A549 (cell line): ENCODE measurements around the gene E4F1. TPM values are rescaled to one million over a fixed set of nuclear protein-coding genes. Genes with fewer than 3 reads are reported as not detected.

Source experiments
- ATAC-seq, 2 experiments: fragments of 200-7000 bp in 1 of 2; fragments of >200 bp in 1 of 2; cut with Nextera tagmentation in 1 of 2; cut with Tn5 transposase in 1 of 2; 3 replicates each; pipeline versions ENCODE4 v1.8.0 to v1.9.1; 2018 to 2020; ENCODE audit warnings: mild to moderate bottlenecking in 1 of 2, moderate library complexity in 1 of 2
- CTCF ChIA-PET: fragments of 300-600 bp; sonication (Branson Sonifier 250); formaldehyde crosslinking; extraction: SDS; loops from one replicate; lab custom pipeline; 2021; ENCODE audit warnings: antibody characterized with exemption, inconsistent platforms; lab: Yijun Ruan, JAX
- POLR2A ChIA-PET: fragments of 350-600 bp; formaldehyde crosslinking; extraction: SDS; loops from one replicate; lab custom pipeline; 2021; ENCODE audit warnings: antibody characterized with exemption, inconsistent platforms; lab: Yijun Ruan, JAX
- DNase-seq, 2 experiments: peaks; one replicate each; pipeline versions ENCODE4 v3.0.0 to v3.0.0-alpha.2; 2011 to 2016; ENCODE audit warnings: low read depth in 1 of 2, low spot score in 1 of 2
- FAIRE-seq: peaks from 2 replicates; lab custom pipeline; 2011; peaks lifted over from hg19 to GRCh38; lab: Jason Lieb, UNC
- H3K27ac ChIP-seq, 2 experiments: fragments of >200 bp; sonication (Bioruptor Twin); formaldehyde crosslinking; 3 replicates each; pipeline ENCODE4 v1.5.1; 2016 to 2017
- H3K4me1 ChIP-seq: fragments of >200 bp; sonication (Bioruptor Twin); formaldehyde crosslinking; 3 replicates; pipeline ENCODE4 v1.6.1; 2016
- H3K4me2 ChIP-seq: fragments of >200 bp; sonication (Bioruptor Twin); formaldehyde crosslinking; 3 replicates; pipeline ENCODE4 v1.6.1; 2016
- H3K4me3 ChIP-seq: fragments of >200 bp; sonication (Bioruptor Twin); formaldehyde crosslinking; 3 replicates; pipeline ENCODE4 v1.5.1; 2016
- H3K9me3 ChIP-seq: fragments of >200 bp; sonication (Bioruptor Twin); formaldehyde crosslinking; 3 replicates; pipeline ENCODE4 v1.6.1; 2016
- BCL3 ChIP-seq: fragments of >200 bp; sonication (Bioruptor Twin); formaldehyde crosslinking; IDR thresholded peaks from 3 replicates; pipeline ENCODE4 v1.6.1; 2016
- CBX2 ChIP-seq: fragments of 200-600 bp; sonication (generic); IDR thresholded peaks from 2 replicates; pipeline ENCODE4 v1.6.1; 2016; ENCODE audit warnings: low read depth, mild to moderate bottlenecking, borderline replicate concordance
- CHD4 ChIP-seq: fragments of 200-600 bp; sonication (generic); IDR thresholded peaks from 2 replicates; pipeline ENCODE4 v1.6.1; 2016; ENCODE audit warnings: antibody characterized with exemption, mild to moderate bottlenecking, borderline replicate concordance
- EP300 ChIP-seq, 2 experiments: fragments of >200 bp; sonication (Bioruptor Twin); formaldehyde crosslinking; IDR thresholded peaks; 2 replicates in 1 of 2; 3 replicates in 1 of 2; pipeline ENCODE4 v1.6.1; 2016 to 2017
- HES2 ChIP-seq: fragments of >200 bp; sonication (Bioruptor Twin); formaldehyde crosslinking; IDR thresholded peaks from 2 replicates; pipeline ENCODE4 v1.6.1; 2016
- HOXB13 ChIP-seq: fragments of 250-450 bp; sonication (Bioruptor Pico); IDR thresholded peaks from 2 replicates; pipeline ENCODE4 v1.5.0; 2020; ENCODE audit warnings: low read depth, mild to moderate bottlenecking, moderate library complexity
- MAZ ChIP-seq: fragments of 150-350 bp; IDR thresholded peaks from 2 replicates; pipeline ENCODE4 v1.6.1; 2014; ENCODE audit warnings: antibody characterized with exemption, low read depth, low read length, borderline replicate concordance
- NFE2L2 ChIP-seq: fragments of 150-350 bp; conservative IDR thresholded peaks from 2 replicates; pipeline ENCODE4 v1.6.1; 2014; ENCODE audit warnings: low read length
- NPAS2 ChIP-seq: fragments of 250-450 bp; sonication (Bioruptor Pico); IDR thresholded peaks from 2 replicates; pipeline ENCODE4 v1.8.0; 2022; ENCODE audit warnings: mild to moderate bottlenecking, moderate library complexity, borderline replicate concordance
- PBX3 ChIP-seq: IDR thresholded peaks from 2 replicates; pipeline ENCODE4 v1.6.1; 2012
- POLR2A ChIP-seq: IDR thresholded peaks from 2 replicates; pipeline ENCODE4 v1.6.1; 2012; ENCODE audit warnings: mild to moderate bottlenecking, low read length
- REST ChIP-seq: fragments of 200-600 bp; sonication (generic); IDR thresholded peaks from 2 replicates; pipeline ENCODE4 v1.6.1; 2016; ENCODE audit warnings: antibody characterized with exemption, mild to moderate bottlenecking, moderate library complexity
- USF2 ChIP-seq: fragments of 450-650 bp; IDR thresholded peaks from 2 replicates; pipeline ENCODE4 v1.6.1; 2014; ENCODE audit warnings: antibody characterized with exemption
- ZFP36 ChIP-seq: fragments of 450-650 bp; IDR thresholded peaks from 2 replicates; pipeline ENCODE4 v1.6.1; 2014; ENCODE audit warnings: borderline replicate concordance; ENCODE audit not compliant: partially characterized antibody
- WGBS: methylation state at CpG from one replicate; pipeline ENCODE4 v1.1.6; 2017; ENCODE audit errors: missing lambda C conversion rate; 5-methylcytosine and 5-hydroxymethylcytosine counted together
- polyA plus RNA-seq, 4 experiments: library from polyadenylated mRNA; depleted of rRNA in 3 of 4; stranded (reverse); fragments of >200 nt; fragmentation: RNase III in 1 of 4; extraction: RNeasy Plus Mini Kit Qiagen cat#74134 plus additional on column Dnase treatment in 1 of 4; gene quantifications; 2 replicates in 3 of 4; 3 replicates in 1 of 4; pipeline ENCODE4 v1.2.3, GENCODE V29; 2011 to 2017

The E4F1 gene
- polyA plus RNA-seq, 2 of the 4 experiments (the other 2 are of a cell fraction): 10.4 to 23.3 TPM

- TF ChIP-seq REST: no peak
These were observed 32.5 kb upstream of the E4F1 start (continued) for GRCh38 chr16:2190659-2191445.

GRCh38 chr16:2191446-2191706, 32.0 kb upstream of the E4F1 start:
- Histone ChIP-seq H3K4me2 (no peak overlapping the region), H3K4me1 (peaks cover 18% of the 10 kb centered on the region), H3K4me3 (no peak overlapping the region), H3K27ac (no peak overlapping the region)
- no peak for ATAC-seq
- POLR2A ChIA-PET: no interaction called here
- WGBS: 85% methylated on average over 10 of the region's 11 CpGs
- DNase-seq: no peak
- TF ChIP-seq PBX3 (no peak), MAZ (no peak), EP300 (IDR thresholded peaks at IDR 0.05) (no peak), NFE2L2 (no peak), CHD4 (no peak), HOXB13 (no peak), POLR2A (no peak)
- TF ChIP-seq, all 56 proteins: peak for 0
- FAIRE-seq: no peak
- CTCF ChIA-PET: no interaction called here
- H3K9me3 ChIP-seq: no peaks in the 10 kb centered on the region

- TF ChIP-seq NPAS2 (CRISPR knock-in tag): no peak
- TF ChIP-seq ZFP36: no peak
- TF ChIP-seq USF2: no peak
- no peak for TF ChIP-seq CBX2
- no peak for TF ChIP-seq HES2
- no peak for TF ChIP-seq BCL3
- FAIRE-seq (no peak), ATAC-seq (peak; percentile 3 to 13; a peak in 4 of 6 replicates), DNase-seq (peak; percentile 55 to 70)
- Histone ChIP-seq H3K4me2 (no peak overlapping the region; the same call in 2 of the 3 replicates), H3K4me1 (peaks cover 18% of the 10 kb centered on the region), H3K9me3 (no peaks in the 10 kb centered on the region), H3K27ac (no peak overlapping the region), H3K4me3 (no peak overlapping the region)
- CTCF ChIA-PET: interaction anchor here (0.6 to 5.0 kb wide), 28 partner anchors 9 to 316 kb away, joined by 3 to 33 read pairs (median 6); partner anchors contain the start of genes BRICD5, ECI1 and MLST8
- 47% methylated on average over 11 of the region's 16 CpGs for WGBS
- POLR2A ChIA-PET: interaction anchor here (1.0 to 1.5 kb wide), 6 partner anchors 11 to 409 kb away, joined by 3 to 9 read pairs (median 6); partner anchors contain the start of genes ECI1, MLST8, PGP and TRAF7
These were observed 29.1 kb upstream of the E4F1 start for GRCh38 chr16:2194166-2194834.
